Endothelial cell (in vitro differentiated cells): Measurements from ENCODE around the gene YPEL2. TPM values are rescaled to one million over a fixed set of nuclear protein-coding genes. Genes with fewer than 3 reads are reported as not detected.

ENCODE experiments used
- DNase-seq: peaks from one replicate; pipeline ENCODE4 v3.0.0; 2021; ENCODE audit warnings: low spot score
- H3K27ac Mint-ChIP-seq: one replicate; pipeline ENCODE4 v1.8.0; 2021; ENCODE audit warnings: mixed read lengths, inconsistent platforms; ENCODE audit not compliant: unreplicated experiment
- H3K27me3 Mint-ChIP-seq: one replicate; pipeline ENCODE4 v1.8.0; 2021; ENCODE audit warnings: mild to moderate bottlenecking, moderate library complexity, mixed read lengths, inconsistent platforms; ENCODE audit not compliant: unreplicated experiment
- H3K36me3 Mint-ChIP-seq: one replicate; pipeline ENCODE4 v1.8.0; 2021; ENCODE audit warnings: mild to moderate bottlenecking, low read depth, mixed read lengths, inconsistent platforms; ENCODE audit not compliant: unreplicated experiment
- H3K4me1 Mint-ChIP-seq: one replicate; pipeline ENCODE4 v1.8.0; 2021; ENCODE audit warnings: mild to moderate bottlenecking, mixed read lengths, inconsistent platforms; ENCODE audit not compliant: unreplicated experiment
- H3K4me3 Mint-ChIP-seq: one replicate; pipeline ENCODE4 v1.8.0; 2021; ENCODE audit warnings: mild to moderate bottlenecking, mixed read lengths, inconsistent platforms; ENCODE audit not compliant: unreplicated experiment
- H3K9me3 Mint-ChIP-seq: one replicate; pipeline ENCODE4 v1.8.0; 2021; ENCODE audit warnings: mixed read lengths, inconsistent platforms; ENCODE audit not compliant: unreplicated experiment
- total RNA-seq: library from RNA; stranded (reverse); fragmentation: NEBNext Ultra II Directional; extraction: Animal tissue kit (Norgen Biotek cat#: 25700); gene quantifications from one replicate; pipeline ENCODE4 v1.2.1, GENCODE V29; 2021; ENCODE audit not compliant: unreplicated experiment
- TF ChIP-seq, protein P1 (sequence below): fragments of 200-600 bp; sonication (generic); IDR thresholded peaks from one replicate; pipeline ENCODE4 v1.5.0; 2021; ENCODE audit warnings: antibody characterized with exemption; ENCODE audit not compliant: unreplicated experiment

YPEL2 gene
- total RNA-seq, 1 donor from 2014 or later: 16.7 TPM

DNA sequence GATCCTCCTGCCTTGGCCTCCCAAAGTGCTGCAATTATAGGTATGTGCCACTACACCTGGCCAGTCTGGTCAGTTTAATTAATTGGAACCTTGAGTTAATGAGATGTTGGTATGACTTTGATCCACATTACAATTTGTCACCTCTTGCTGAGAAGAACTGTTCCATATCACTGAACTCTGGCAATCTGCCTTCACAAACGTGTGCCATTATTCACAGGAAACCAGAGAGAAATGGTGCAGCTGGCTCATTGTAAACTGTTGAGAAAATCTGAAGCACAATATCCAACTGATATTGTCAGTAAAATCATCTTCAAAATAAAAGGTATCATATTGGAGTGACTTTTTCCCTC lies 39.3 kb upstream of the YPEL2 start:
- H3K36me3 Mint-ChIP-seq: no peaks in the 10 kb centered on the region
- H3K27me3 Mint-ChIP-seq: no peaks in the 10 kb centered on the region
- no peaks in the 10 kb centered on the region for H3K9me3 Mint-ChIP-seq
- TF ChIP-seq, protein P1, sequence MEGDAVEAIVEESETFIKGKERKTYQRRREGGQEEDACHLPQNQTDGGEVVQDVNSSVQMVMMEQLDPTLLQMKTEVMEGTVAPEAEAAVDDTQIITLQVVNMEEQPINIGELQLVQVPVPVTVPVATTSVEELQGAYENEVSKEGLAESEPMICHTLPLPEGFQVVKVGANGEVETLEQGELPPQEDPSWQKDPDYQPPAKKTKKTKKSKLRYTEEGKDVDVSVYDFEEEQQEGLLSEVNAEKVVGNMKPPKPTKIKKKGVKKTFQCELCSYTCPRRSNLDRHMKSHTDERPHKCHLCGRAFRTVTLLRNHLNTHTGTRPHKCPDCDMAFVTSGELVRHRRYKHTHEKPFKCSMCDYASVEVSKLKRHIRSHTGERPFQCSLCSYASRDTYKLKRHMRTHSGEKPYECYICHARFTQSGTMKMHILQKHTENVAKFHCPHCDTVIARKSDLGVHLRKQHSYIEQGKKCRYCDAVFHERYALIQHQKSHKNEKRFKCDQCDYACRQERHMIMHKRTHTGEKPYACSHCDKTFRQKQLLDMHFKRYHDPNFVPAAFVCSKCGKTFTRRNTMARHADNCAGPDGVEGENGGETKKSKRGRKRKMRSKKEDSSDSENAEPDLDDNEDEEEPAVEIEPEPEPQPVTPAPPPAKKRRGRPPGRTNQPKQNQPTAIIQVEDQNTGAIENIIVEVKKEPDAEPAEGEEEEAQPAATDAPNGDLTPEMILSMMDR: no peak
- H3K4me1 Mint-ChIP-seq: peaks cover 7% of the 10 kb centered on the region
- H3K4me3 Mint-ChIP-seq: no peak overlapping the region
- no peak overlapping the region for H3K27ac Mint-ChIP-seq
- no peak for DNase-seq

GRCh38 chr17:59296190-59296589 lies 35.3 kb upstream of the YPEL2 start:
- TF ChIP-seq, protein P1: no peak
- Mint-ChIP-seq H3K36me3 (no peaks in the 10 kb centered on the region), H3K4me3 (no peak overlapping the region)

DNA sequence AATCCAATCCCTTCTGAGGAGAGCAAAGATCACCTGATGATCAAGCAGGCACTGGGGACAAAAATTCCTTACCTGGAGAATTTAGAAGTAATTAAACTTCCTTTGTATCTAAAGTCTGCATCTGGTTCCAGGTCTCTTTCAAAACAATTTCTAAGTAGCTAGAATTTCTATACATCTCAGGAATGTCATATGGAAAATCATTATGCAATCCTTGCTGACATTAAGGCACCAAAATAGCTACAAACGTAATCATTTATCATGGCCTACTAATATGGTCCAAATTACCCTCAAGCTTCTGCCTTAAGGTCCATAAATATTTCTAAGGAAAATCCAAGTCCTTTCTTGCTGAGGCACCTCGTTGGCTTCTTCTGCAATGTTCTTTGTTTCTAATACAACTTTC lies 32.9 kb upstream of the YPEL2 start:
- Mint-ChIP-seq H3K4me1 (no peaks in the 10 kb centered on the region), H3K36me3 (no peaks in the 10 kb centered on the region), H3K9me3 (no peaks in the 10 kb centered on the region), H3K27ac (no peak overlapping the region), H3K4me3 (no peak overlapping the region), H3K27me3 (no peaks in the 10 kb centered on the region)
- no peak for DNase-seq
- TF ChIP-seq, protein P1: no peak

More at GRCh38 chr17:59296190-59296589, 35.3 kb upstream of the YPEL2 start:
- Mint-ChIP-seq H3K4me1 (peaks cover 2% of the 10 kb centered on the region), H3K9me3 (no peaks in the 10 kb centered on the region), H3K27ac (no peak overlapping the region), H3K27me3 (no peaks in the 10 kb centered on the region)
- no peak for DNase-seq

DNA sequence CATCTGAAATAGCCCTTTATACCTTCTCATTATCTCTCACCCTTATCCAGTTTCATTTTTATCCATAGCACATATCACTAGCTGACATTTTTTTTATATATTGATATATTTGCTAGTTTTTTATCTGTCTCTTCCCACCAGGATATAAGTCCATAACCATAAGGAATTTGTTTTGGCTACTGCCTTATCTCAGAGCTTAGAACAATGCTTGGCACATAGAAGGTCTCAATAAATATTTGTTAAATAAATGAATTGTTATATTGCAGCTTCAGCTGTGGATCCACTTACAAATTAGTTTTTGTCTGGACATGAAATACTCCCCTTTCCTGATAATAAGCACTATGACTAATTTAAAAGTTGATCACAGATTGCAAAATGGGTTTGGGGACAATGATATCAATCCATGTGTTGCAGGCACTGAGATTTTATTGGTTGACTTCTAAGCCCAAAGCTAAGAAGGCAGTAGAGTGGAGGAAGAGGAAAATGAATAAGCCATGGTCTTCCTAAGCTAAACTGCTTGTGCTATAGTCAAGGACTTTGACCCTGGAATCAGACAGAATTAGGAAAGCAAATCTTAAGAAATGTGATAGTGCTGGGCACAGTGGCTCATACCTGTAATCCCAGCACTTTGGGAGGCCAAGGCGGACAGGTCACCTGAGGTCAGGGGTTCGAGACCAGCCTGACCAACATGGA lies 31.9 kb upstream of the YPEL2 start:
- no peak for DNase-seq
- Mint-ChIP-seq H3K4me1 (no peaks in the 10 kb centered on the region), H3K4me3 (no peak overlapping the region), H3K27ac (no peak overlapping the region), H3K9me3 (no peaks in the 10 kb centered on the region), H3K27me3 (no peaks in the 10 kb centered on the region), H3K36me3 (no peaks in the 10 kb centered on the region)
- TF ChIP-seq, protein P1: no peak

DNA sequence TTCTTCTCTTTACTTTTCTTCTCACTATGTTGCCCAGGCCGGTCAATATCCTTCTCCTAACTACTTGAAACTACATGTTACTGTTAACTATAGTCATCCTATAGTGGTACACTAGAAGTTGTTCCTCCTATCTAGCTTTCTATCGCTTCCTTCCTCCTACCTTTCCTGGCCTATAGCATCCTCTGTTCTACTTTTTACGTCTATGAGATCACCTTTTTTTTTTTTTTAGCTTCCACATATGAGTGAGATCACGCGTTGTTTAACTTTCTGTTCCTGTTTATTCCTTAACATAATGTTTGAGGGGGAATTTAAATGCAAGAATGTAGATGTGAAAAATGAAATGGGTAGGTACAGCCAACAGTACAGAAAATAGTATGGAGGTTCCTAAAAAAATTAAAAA lies 30.5 kb upstream of the YPEL2 start:
- Mint-ChIP-seq H3K27ac (no peak overlapping the region), H3K27me3 (no peaks in the 10 kb centered on the region), H3K4me1 (no peaks in the 10 kb centered on the region), H3K4me3 (no peak overlapping the region), H3K9me3 (no peaks in the 10 kb centered on the region), H3K36me3 (no peaks in the 10 kb centered on the region)
- DNase-seq: no peak
- TF ChIP-seq, protein P1: no peak
